Pons (tissue), 1 donor: Measurements from ENCODE around the gene RUSC2.
"Not testable (repeated sequence)": the region's sequence is repeated elsewhere in the genome, so short reads cannot be mapped to it uniquely, and the experiment has no call there.

Experiments
- DNase-seq: peaks from one replicate; pipeline ENCODE4 v3.0.0-alpha.2; 2016; ENCODE audit warnings: low spot score

The RUSC2 gene

GRCh38 chr9:35495984-35496383 lies 6.1 kb downstream of the RUSC2 start:
- no peak for DNase-seq

- DNase-seq, result not testable (repeated sequence)
These were observed 8.3 kb downstream of the RUSC2 start for GRCh38 chr9:35498245-35498644.

- no peak for DNase-seq
These were observed 9.3 kb downstream of the RUSC2 start for GRCh38 chr9:35499029-35499700.

- no peak for DNase-seq
These were observed 9.8 kb downstream of the RUSC2 start for GRCh38 chr9:35499701-35500030.

GRCh38 chr9:35500130-35500748 lies 10.3 kb downstream of the RUSC2 start:
- DNase-seq, result no peak

GRCh38 chr9:35501946-35502345 lies 12.0 kb downstream of the RUSC2 start:
- no peak for DNase-seq

GRCh38 chr9:35506359-35506758 lies 16.4 kb downstream of the RUSC2 start:
- no peak for DNase-seq

- DNase-seq, result no peak
These were observed 18.2 kb downstream of the RUSC2 start for GRCh38 chr9:35508069-35508468.

- no peak for DNase-seq
These were observed 20.5 kb downstream of the RUSC2 start for GRCh38 chr9:35510383-35510753.

GRCh38 chr9:35510754-35511428 lies 21.0 kb downstream of the RUSC2 start:
- DNase-seq, result peak; percentile 49

GRCh38 chr9:35511453-35511852 lies 21.5 kb downstream of the RUSC2 start:
- DNase-seq, result no peak

GRCh38 chr9:35515766-35516165 lies 25.9 kb downstream of the RUSC2 start:
- no peak for DNase-seq

- DNase-seq, result peak; percentile 32
These were observed 26.6 kb downstream of the RUSC2 start for GRCh38 chr9:35516479-35516878.

- DNase-seq, result peak; percentile 99
These were observed 27.2 kb downstream of the RUSC2 start for GRCh38 chr9:35517131-35517530.

GRCh38 chr9:35517552-35518224 lies 27.8 kb downstream of the RUSC2 start:
- DNase-seq, result peak; percentile 64

GRCh38 chr9:35518225-35518821 lies 28.4 kb downstream of the RUSC2 start:
- peak; percentile 26 for DNase-seq

- peak; percentile 77 for DNase-seq
These were observed 29.2 kb downstream of the RUSC2 start for GRCh38 chr9:35518981-35519679.

GRCh38 chr9:35519692-35520363 lies 29.9 kb downstream of the RUSC2 start:
- peak; percentile 28 for DNase-seq

GRCh38 chr9:35520364-35520710 lies 30.4 kb downstream of the RUSC2 start:
- DNase-seq, result no peak

- DNase-seq, result peak; percentile 31
These were observed 31.8 kb downstream of the RUSC2 start for GRCh38 chr9:35521708-35522107.

GRCh38 chr9:35522187-35522586 lies 32.3 kb downstream of the RUSC2 start:
- DNase-seq, result no peak
